ENCODE results near the gene MRPS33. TPM values are rescaled to one million over a fixed set of nuclear protein-coding genes. Genes with fewer than 3 reads are reported as not detected.
"Not testable (repeated sequence)": the region's sequence is repeated elsewhere in the genome, so short reads cannot be mapped to it uniquely, and the experiment has no call there.

The MRPS33 gene
- total and polyA plus RNA-seq, 4 donors = 21.0 to 72.5 (median 30.1) TPM

DNA sequence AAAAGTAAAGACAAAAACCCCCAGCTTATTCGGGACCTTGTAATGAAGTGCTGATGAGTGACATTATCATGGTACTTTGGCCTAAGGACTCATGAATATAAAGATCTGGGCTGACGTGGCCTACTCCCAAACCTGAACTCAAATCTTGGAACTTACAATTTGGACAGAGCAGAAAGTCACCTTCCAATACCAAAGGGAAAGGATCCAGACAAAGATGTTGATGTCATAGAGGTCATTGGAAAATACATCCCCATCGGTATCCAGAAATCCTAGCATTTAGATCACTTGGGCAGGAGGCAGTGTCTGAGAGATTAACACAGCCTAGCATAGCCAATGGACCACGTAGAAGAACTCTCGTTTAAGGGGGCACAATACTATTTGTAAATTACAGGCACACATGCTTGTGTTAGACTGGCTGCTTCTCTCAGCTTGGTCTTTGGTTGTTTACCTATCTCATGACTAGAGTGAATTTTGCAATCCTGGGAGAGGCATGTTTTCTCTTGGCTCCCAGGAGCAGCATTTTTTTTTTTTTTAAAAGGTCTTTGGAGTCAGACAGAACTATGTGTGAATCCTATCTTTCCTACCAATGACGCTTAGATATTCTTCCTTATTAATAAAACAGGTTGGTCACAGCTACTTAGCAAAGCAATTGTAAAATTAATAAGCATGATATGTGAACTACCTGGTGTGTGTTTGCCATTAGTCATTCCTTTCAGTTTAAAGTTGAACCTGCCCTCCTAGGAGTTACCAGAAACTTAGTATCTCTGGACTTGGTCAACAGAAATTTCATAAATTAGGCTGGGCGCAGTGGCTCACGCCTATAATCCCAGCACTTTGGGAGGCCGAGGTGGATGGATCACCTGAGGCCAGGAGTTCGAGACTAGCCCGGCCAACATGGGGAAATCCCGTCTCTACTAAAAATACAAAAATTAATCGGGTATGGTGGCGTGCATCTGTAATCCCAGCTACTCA lies 27.8 kb upstream of the MRPS33 start:
- no peaks in the 10 kb centered on the region for H3K27me3 ChIP-seq (ENCODE audit: control insufficient read depth in 1 of 2, insufficient read depth in 2 of 2, low read length in 1 of 2)
- no peak for DNase-seq
- H3K27ac ChIP-seq (ENCODE audit: low read depth in 1 of 2, low read length in 2 of 2) = no peak overlapping the region
- no peaks in the 10 kb centered on the region for H3K36me3 ChIP-seq (ENCODE audit: control insufficient read depth in 1 of 2, insufficient read depth in 2 of 2, low read length in 1 of 2)
- no peak for ATAC-seq (ENCODE audit: low FRiP score)
- intact Hi-C loops (cut with DNase I) = no loop called here
- H3K4me3 ChIP-seq (ENCODE audit: low read length in 2 of 2) = no peak overlapping the region
- no peaks in the 10 kb centered on the region for H3K9me3 ChIP-seq (ENCODE audit: control insufficient read depth, low read length)
- 84% methylated on average over 14 of the region's 14 CpGs for WGBS, 2 donors
- H3K4me1 ChIP-seq (ENCODE audit: control insufficient read depth in 1 of 2, insufficient read depth in 2 of 2, low read length in 2 of 2) = no peaks in the 10 kb centered on the region

DNA sequence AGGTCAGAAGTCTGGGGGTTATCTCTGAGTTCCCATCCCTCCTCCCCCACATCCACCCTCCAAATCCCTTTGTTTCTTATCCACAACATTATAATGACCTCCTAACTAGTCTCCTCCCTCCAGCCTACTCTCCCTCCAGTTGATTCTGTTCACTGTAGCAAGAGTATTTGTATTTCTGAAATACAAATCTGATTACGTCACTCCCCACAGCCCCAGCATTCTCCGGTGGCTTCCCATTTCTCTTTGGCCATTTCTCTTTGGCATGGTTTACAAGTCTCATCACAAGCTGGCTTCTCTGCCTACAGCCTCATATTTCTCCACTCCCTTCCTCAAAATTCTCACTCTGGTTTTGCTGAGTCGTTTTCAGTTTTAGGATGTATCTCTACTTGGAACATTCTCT lies 24.6 kb upstream of the MRPS33 start:
- intact Hi-C loops (cut with DNase I) = no loop called here
- Histone ChIP-seq H3K4me1 (ENCODE audit: control insufficient read depth in 1 of 2, insufficient read depth in 2 of 2, low read length in 2 of 2) (no peaks in the 10 kb centered on the region), H3K9me3 (ENCODE audit: control insufficient read depth, low read length) (no peaks in the 10 kb centered on the region), H3K4me3 (ENCODE audit: low read length in 2 of 2) (no peak overlapping the region), H3K36me3 (ENCODE audit: control insufficient read depth in 1 of 2, insufficient read depth in 2 of 2, low read length in 1 of 2) (no peaks in the 10 kb centered on the region), H3K27me3 (ENCODE audit: control insufficient read depth in 1 of 2, insufficient read depth in 2 of 2, low read length in 1 of 2) (no peaks in the 10 kb centered on the region), H3K27ac (ENCODE audit: low read depth in 1 of 2, low read length in 2 of 2) (no peak overlapping the region)
- no peak for DNase-seq
- WGBS, 2 donors = 68 to 72% methylated on average over 3 of the region's 3 CpGs
- no peak for ATAC-seq (ENCODE audit: low FRiP score)

DNA sequence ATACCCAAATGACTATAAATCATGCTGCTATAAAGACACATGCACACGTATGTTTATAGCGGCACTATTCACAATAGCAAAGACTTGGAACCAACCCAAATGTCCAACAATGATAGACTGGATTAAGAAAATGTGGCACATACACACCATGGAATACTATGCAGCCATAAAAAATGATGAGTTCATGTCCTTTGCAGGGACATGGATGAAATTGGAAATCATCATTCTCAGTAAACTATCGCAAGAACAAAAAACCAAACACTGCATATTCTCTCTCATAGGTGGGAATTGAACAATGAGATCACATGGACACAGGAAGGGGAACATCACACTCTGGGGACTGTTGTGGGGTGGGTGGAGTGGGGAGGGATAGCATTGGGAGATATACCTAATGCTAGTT lies 23.3 kb upstream of the MRPS33 start:
- H3K36me3 ChIP-seq (ENCODE audit: control insufficient read depth in 1 of 2, insufficient read depth in 2 of 2, low read length in 1 of 2); DNase-seq; H3K4me1 ChIP-seq (ENCODE audit: control insufficient read depth in 1 of 2, insufficient read depth in 2 of 2, low read length in 2 of 2); ATAC-seq (ENCODE audit: low FRiP score); H3K27ac ChIP-seq (ENCODE audit: low read depth in 1 of 2, low read length in 2 of 2); H3K4me3 ChIP-seq (ENCODE audit: low read length in 2 of 2); H3K9me3 ChIP-seq (ENCODE audit: control insufficient read depth, low read length); H3K27me3 ChIP-seq (ENCODE audit: control insufficient read depth in 1 of 2, insufficient read depth in 2 of 2, low read length in 1 of 2); intact Hi-C loops (cut with DNase I): not testable (repeated sequence)
- WGBS, 2 donors = 88 to 97% methylated on average over 2 to 3 of the region's 3 CpGs

DNA sequence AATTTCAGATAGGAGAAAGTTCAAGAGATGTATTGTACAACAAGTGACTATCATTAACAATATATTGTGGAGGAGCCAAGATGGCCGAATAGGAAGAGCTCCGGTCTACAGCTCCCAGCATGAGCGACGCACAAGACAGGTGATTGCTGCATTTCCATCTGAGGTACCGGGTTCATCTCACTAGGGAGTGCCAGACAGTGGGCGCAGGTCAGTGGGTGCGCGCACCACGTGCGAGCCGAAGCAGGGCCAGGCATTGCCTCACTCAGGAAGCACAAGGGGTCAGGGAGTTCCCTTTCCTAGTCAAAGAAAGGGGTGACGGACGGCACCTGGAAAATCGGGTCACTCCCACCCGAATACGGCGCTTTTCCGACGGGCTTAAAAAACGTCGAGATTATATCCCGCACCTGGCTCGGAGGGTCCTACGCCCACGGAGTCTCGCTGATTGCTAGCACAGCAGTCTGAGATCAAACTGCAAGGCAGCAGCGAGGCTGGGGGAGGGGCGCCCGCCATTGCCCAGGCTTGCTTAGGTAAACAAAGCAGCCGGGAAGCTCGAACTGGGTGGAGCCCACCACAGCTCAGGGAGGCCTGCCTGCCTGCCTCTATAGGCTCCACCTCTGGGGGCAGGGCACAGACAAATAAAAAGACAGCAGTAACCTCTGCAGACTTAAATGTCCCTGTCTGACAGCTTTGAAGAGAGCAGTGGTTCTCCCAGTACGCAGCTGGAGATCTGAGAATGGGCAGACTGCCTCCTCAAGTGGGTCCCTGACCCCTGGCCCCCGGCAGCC lies 18.0 kb upstream of the MRPS33 start:
- H3K9me3 ChIP-seq (ENCODE audit: control insufficient read depth, low read length); H3K4me3 ChIP-seq (ENCODE audit: low read length in 2 of 2); H3K4me1 ChIP-seq (ENCODE audit: control insufficient read depth in 1 of 2, insufficient read depth in 2 of 2, low read length in 2 of 2); intact Hi-C loops (cut with DNase I); H3K36me3 ChIP-seq (ENCODE audit: control insufficient read depth in 1 of 2, insufficient read depth in 2 of 2, low read length in 1 of 2); H3K27me3 ChIP-seq (ENCODE audit: control insufficient read depth in 1 of 2, insufficient read depth in 2 of 2, low read length in 1 of 2); ATAC-seq (ENCODE audit: low FRiP score); H3K27ac ChIP-seq (ENCODE audit: low read depth in 1 of 2, low read length in 2 of 2); DNase-seq: not testable (repeated sequence)
- 78% methylated on average over 27 to 30 of the region's 33 CpGs for WGBS, 2 donors

DNA sequence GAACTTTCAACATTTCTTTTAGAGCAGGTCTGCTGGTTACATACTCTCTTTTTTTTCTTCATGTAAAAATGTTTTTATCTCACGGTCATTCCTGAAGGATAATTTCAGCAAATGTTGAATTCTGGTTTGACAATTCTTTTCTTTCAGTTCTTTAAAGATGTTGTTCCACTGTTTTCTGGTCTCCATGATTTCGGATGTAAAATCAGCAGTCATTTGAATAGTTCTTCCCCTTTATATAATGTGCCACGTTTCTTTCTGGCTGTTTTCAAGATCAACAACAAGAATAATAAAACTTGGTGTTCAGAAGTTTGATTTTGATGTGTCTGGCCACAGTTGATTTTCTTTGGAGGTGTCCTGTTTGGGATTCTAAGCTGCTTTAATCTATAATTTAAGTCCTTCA lies 14.0 kb upstream of the MRPS33 start:
- no peaks in the 10 kb centered on the region for H3K4me1 ChIP-seq (ENCODE audit: control insufficient read depth in 1 of 2, insufficient read depth in 2 of 2, low read length in 2 of 2)
- ATAC-seq (ENCODE audit: low FRiP score) = no peak
- peaks cover 2% of the 10 kb centered on the region for H3K9me3 ChIP-seq (ENCODE audit: control insufficient read depth, low read length)
- H3K27ac ChIP-seq (ENCODE audit: low read depth in 1 of 2, low read length in 2 of 2) = no peak overlapping the region
- no peak overlapping the region for H3K4me3 ChIP-seq (ENCODE audit: low read length in 2 of 2)
- intact Hi-C loops (cut with DNase I) = no loop called here
- DNase-seq = no peak
- no peaks in the 10 kb centered on the region for H3K36me3 ChIP-seq (ENCODE audit: control insufficient read depth in 1 of 2, insufficient read depth in 2 of 2, low read length in 1 of 2)
- no peaks in the 10 kb centered on the region for H3K27me3 ChIP-seq (ENCODE audit: control insufficient read depth in 1 of 2, insufficient read depth in 2 of 2, low read length in 1 of 2)
- 74 to 75% methylated on average over 3 of the region's 3 CpGs for WGBS, 2 donors

DNA sequence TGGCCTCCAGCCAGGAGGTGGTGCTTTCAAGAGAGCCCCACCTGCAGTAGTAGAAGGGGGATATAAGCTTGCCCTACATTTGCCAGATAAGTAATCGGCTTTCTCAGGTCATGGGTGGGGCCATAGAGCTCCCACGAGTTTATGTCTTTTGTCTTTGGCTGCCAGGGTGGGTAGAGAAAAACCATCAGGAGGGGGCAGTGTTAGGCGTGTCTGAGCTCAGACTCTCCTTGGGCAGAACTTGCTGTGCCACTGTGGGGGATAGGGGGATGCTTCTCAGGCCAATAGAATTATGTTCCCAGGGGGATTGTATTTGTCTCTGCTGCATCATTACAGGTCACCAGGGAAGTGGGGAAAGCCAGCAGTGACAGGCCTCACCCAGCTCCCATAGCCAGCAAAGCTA lies 12.3 kb upstream of the MRPS33 start:
- no peak overlapping the region for H3K4me3 ChIP-seq (ENCODE audit: low read length in 2 of 2)
- H3K9me3 ChIP-seq (ENCODE audit: control insufficient read depth, low read length) = peaks cover 2% of the 10 kb centered on the region
- no peaks in the 10 kb centered on the region for H3K4me1 ChIP-seq (ENCODE audit: control insufficient read depth in 1 of 2, insufficient read depth in 2 of 2, low read length in 2 of 2)
- no peaks in the 10 kb centered on the region for H3K27me3 ChIP-seq (ENCODE audit: control insufficient read depth in 1 of 2, insufficient read depth in 2 of 2, low read length in 1 of 2)
- ATAC-seq (ENCODE audit: low FRiP score) (no peak), DNase-seq (no peak)
- WGBS, 2 donors = 54 to 65% methylated on average over 3 of the region's 3 CpGs
- H3K36me3 ChIP-seq (ENCODE audit: control insufficient read depth in 1 of 2, insufficient read depth in 2 of 2, low read length in 1 of 2) = no peaks in the 10 kb centered on the region
- H3K27ac ChIP-seq (ENCODE audit: low read depth in 1 of 2, low read length in 2 of 2) = no peak overlapping the region
- intact Hi-C loops (cut with DNase I) = no loop called here

DNA sequence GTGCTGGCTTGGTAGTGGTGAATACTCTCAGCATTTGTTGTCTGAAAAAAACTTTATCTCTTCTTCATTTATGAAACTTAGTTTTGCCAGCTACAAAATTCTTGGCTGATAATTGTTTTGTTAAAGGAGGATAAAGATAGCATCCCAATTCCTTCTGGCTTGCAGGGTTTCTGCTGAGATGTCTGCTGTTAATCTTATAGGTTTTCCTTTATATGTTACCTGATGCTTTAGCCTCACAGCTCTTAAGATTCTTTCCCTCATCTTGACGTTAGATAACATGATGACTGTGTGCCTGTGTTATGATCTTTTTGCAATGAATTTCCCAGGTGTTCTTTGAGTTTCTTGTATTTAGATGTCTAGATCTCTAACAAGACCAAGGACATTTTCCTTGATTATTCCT lies 9.9 kb upstream of the MRPS33 start:
- H3K27ac ChIP-seq (ENCODE audit: low read depth in 1 of 2, low read length in 2 of 2) = no peak overlapping the region
- no peaks in the 10 kb centered on the region for H3K4me1 ChIP-seq (ENCODE audit: control insufficient read depth in 1 of 2, insufficient read depth in 2 of 2, low read length in 2 of 2)
- 89 to 90% methylated on average over 1 of the region's 1 CpG for WGBS, 2 donors
- H3K27me3 ChIP-seq (ENCODE audit: control insufficient read depth in 1 of 2, insufficient read depth in 2 of 2, low read length in 1 of 2) = no peaks in the 10 kb centered on the region
- DNase-seq (no peak), ATAC-seq (ENCODE audit: low FRiP score) (no peak)
- peaks cover 2% of the 10 kb centered on the region for H3K9me3 ChIP-seq (ENCODE audit: control insufficient read depth, low read length)
- no peak overlapping the region for H3K4me3 ChIP-seq (ENCODE audit: low read length in 2 of 2)
- H3K36me3 ChIP-seq (ENCODE audit: control insufficient read depth in 1 of 2, insufficient read depth in 2 of 2, low read length in 1 of 2) = no peaks in the 10 kb centered on the region
- intact Hi-C loops (cut with DNase I) = no loop called here

DNA sequence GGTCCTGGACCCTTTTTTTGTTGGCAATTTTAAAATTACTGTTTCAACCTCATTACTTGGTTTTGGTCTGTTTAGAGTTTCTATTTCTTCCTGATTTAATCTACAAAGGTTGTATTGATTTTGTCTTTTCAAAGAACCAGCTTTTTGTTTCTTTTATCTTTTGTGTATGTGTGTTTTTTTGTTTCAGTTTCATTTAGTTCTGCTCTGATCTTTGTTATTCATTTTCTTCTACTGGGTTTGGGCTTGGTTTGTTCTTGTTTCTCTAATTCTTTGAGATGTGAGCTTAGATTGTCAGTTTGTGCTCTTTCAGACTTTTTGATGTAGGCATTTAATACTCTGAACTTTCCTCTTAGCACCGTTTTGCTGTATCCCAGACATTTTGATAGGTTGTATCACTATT lies 8.5 kb upstream of the MRPS33 start:
- H3K27me3 ChIP-seq (ENCODE audit: control insufficient read depth in 1 of 2, insufficient read depth in 2 of 2, low read length in 1 of 2) = no peaks in the 10 kb centered on the region
- 58 to 62% methylated on average over 1 of the region's 1 CpG for WGBS, 2 donors
- no peak overlapping the region for H3K4me3 ChIP-seq (ENCODE audit: low read length in 2 of 2)
- intact Hi-C loops (cut with DNase I) = no loop called here
- ATAC-seq (ENCODE audit: low FRiP score) (no peak), DNase-seq (no peak)
- no peaks in the 10 kb centered on the region for H3K36me3 ChIP-seq (ENCODE audit: control insufficient read depth in 1 of 2, insufficient read depth in 2 of 2, low read length in 1 of 2)
- no peak overlapping the region for H3K27ac ChIP-seq (ENCODE audit: low read depth in 1 of 2, low read length in 2 of 2)
- H3K9me3 ChIP-seq (ENCODE audit: control insufficient read depth, low read length) = peaks cover 2% of the 10 kb centered on the region
- no peaks in the 10 kb centered on the region for H3K4me1 ChIP-seq (ENCODE audit: control insufficient read depth in 1 of 2, insufficient read depth in 2 of 2, low read length in 2 of 2)
